Measurements from ENCODE around the gene NAA80.

NAA80 gene

GRCh38 chr3:50327943-50328691, 28.9 kb upstream of the NAA80 start, which contains the start of gene TUSC2:
Gene TUSC2, minus strand, starts transcription at chr3:50328223. Its CDS starts 124 bp downstream, at chr3:50328099.
- peak; percentile 74 for DNase-seq

GRCh38 chr3:50327129-50327528, 27.9 kb upstream of the NAA80 start:
- no peak for DNase-seq

GRCh38 chr3:50326182-50326541, 27.0 kb upstream of the NAA80 start:
- no peak for DNase-seq

- no peak for DNase-seq
These were observed 26.4 kb upstream of the NAA80 start for GRCh38 chr3:50325497-50326181.

- DNase-seq, result no peak
These were observed 25.9 kb upstream of the NAA80 start for GRCh38 chr3:50325113-50325480.

- DNase-seq, result no peak
These were observed 25.3 kb upstream of the NAA80 start for GRCh38 chr3:50324351-50325112.

- DNase-seq, result no peak
These were observed 24.5 kb upstream of the NAA80 start for GRCh38 chr3:50323614-50324199.

GRCh38 chr3:50323092-50323600, 23.9 kb upstream of the NAA80 start:
- DNase-seq, result no peak

- DNase-seq, result no peak
These were observed 23.3 kb upstream of the NAA80 start, which contains the start of gene HYAL2 for GRCh38 chr3:50322386-50323091. Gene HYAL2, minus strand, starts transcription at chr3:50322745. Its CDS starts 2,256 bp downstream, at chr3:50320489.

- no peak for DNase-seq
These were observed 22.8 kb upstream of the NAA80 start for GRCh38 chr3:50322115-50322385.

GRCh38 chr3:50321336-50322114, 22.3 kb upstream of the NAA80 start:
- DNase-seq, result peak; percentile 65

GRCh38 chr3:50320853-50321335, 21.7 kb upstream of the NAA80 start:
- DNase-seq, result no peak

- DNase-seq, result no peak
These were observed 20.9 kb upstream of the NAA80 start for GRCh38 chr3:50319894-50320625.

GRCh38 chr3:50319181-50319893, 20.1 kb upstream of the NAA80 start:
- DNase-seq, result no peak

GRCh38 chr3:50318615-50319014, 19.4 kb upstream of the NAA80 start:
- DNase-seq, result no peak

GRCh38 chr3:50318163-50318562, 19.0 kb upstream of the NAA80 start:
- no peak for DNase-seq

- no peak for DNase-seq
These were observed 18.1 kb upstream of the NAA80 start for GRCh38 chr3:50317300-50317699.

- no peak for DNase-seq
These were observed 17.5 kb upstream of the NAA80 start for GRCh38 chr3:50316657-50317242.

- DNase-seq, result no peak
These were observed 15.6 kb upstream of the NAA80 start for GRCh38 chr3:50314816-50315215.

- DNase-seq, result no peak
These were observed 15.1 kb upstream of the NAA80 start for GRCh38 chr3:50314342-50314741.

All from DMS 273 treated with DMSO at 0.1 percent for 48 hours (cell line).